ENCODE results near the gene MED13L.
"Not testable (repeated sequence)": the region's sequence is repeated elsewhere in the genome, so short reads cannot be mapped to it uniquely, and the experiment has no call there.

MED13L gene

DNA sequence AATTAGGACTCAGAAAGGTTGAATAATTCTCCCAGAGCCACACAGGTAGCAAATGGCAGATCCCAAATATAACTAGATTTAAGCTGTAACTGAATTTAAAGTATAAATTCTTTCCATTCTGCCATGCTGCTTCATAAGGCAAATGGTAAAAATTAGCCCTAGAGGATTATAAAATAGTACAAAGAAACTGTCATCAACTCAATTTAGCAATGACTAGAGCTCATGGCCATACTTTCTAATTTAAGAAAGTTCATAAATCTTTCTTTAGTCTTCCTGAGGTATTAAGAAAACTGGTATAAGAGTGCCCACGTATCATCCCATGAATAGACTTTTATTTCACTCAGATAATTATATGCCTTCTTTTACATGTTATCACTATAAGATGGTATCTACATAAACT lies 34.8 kb downstream of the MED13L start:
- Histone ChIP-seq H3K4me1 (ENCODE audit: control insufficient read depth, low read depth, low read length) (no peaks in the 10 kb centered on the region), H3K27me3 (ENCODE audit: insufficient read depth, low read length, poor library complexity) (no peaks in the 10 kb centered on the region), H3K27ac (ENCODE audit: low read depth, low read length) (no peak overlapping the region), H3K4me3 (ENCODE audit: low read length) (no peak overlapping the region), H3K56ac (ENCODE audit: low read length) (no peak overlapping the region), H3K18ac (ENCODE audit: low read length) (no peak overlapping the region), H3K23ac (ENCODE audit: low read length) (no peak overlapping the region), H3K79me1 (ENCODE audit: low read length) (peaks cover 4% of the 10 kb centered on the region), H3K79me2 (ENCODE audit: control insufficient read depth, insufficient read depth, low read length) (peaks cover 62% of the 10 kb centered on the region), H2BK15ac (replicated peaks; ENCODE audit: low read depth) (no peak overlapping the region), H3K36me3 (ENCODE audit: control insufficient read depth, insufficient read depth, low read length) (no peaks in the 10 kb centered on the region), H2BK5ac (ENCODE audit: low read length) (no peak overlapping the region), H3K4me2 (ENCODE audit: low read length) (no peak overlapping the region), H4K8ac (ENCODE audit: low read depth, low read length) (no peak overlapping the region), H2AK5ac (ENCODE audit: low read length) (no peak overlapping the region), H4K5ac (ENCODE audit: low read length) (no peak overlapping the region), H3K4ac (ENCODE audit: low read depth, low read length) (no peak overlapping the region), H3K9ac (ENCODE audit: low read length) (no peak overlapping the region), H2BK120ac (ENCODE audit: low read depth, low read length) (no peak overlapping the region)
- no CpG with 5 or more reads among the region's 1 CpG for WGBS (ENCODE audit: extremely low coverage, insufficient coverage, low lambda C conversion rate)
- DNase-seq = no peak

DNA sequence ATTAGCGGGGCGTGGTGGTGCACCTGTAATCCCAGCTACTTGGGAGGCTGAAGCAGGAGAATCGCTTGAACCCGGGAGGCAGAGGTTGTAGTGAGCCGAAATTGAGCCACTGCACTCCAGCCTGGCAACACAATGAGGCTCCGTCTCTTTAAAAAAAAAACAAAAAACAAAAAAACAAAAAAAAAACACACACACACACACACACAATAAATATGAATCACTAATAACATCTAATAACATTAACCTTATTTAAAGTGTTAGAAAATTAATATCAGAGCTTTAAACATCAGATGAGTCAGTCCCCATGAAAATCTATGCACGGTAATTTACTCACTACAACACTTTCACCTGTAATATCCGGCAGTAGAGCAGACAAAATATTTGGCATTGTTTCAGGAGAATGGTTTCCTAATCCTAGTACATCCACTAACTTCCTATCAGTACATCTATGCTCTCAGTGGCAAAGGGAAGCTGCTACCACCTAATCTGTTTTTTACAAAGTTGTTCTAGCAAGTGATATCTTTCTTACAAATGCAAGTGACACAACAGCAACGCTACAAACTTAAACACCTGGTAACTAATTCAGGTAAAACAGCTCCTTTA lies 36.2 kb downstream of the MED13L start:
- H3K4me3 ChIP-seq (ENCODE audit: low read length) = no peak overlapping the region
- H2BK120ac ChIP-seq (ENCODE audit: low read depth, low read length) = no peak overlapping the region
- H2AK5ac ChIP-seq (ENCODE audit: low read length) = no peak overlapping the region
- no peak overlapping the region for H4K8ac ChIP-seq (ENCODE audit: low read depth, low read length)
- no peaks in the 10 kb centered on the region for H3K4me1 ChIP-seq (ENCODE audit: control insufficient read depth, low read depth, low read length)
- peaks cover 4% of the 10 kb centered on the region for H3K79me1 ChIP-seq (ENCODE audit: low read length)
- no peak overlapping the region for H3K56ac ChIP-seq (ENCODE audit: low read length)
- peaks cover 63% of the 10 kb centered on the region for H3K79me2 ChIP-seq (ENCODE audit: control insufficient read depth, insufficient read depth, low read length)
- no CpG with 5 or more reads among the region's 9 CpGs for WGBS (ENCODE audit: extremely low coverage, insufficient coverage, low lambda C conversion rate)
- no peak overlapping the region for H3K27ac ChIP-seq (ENCODE audit: low read depth, low read length)
- H4K5ac ChIP-seq (ENCODE audit: low read length) = no peak overlapping the region
- H3K4ac ChIP-seq (ENCODE audit: low read depth, low read length) = no peak overlapping the region
- no peak overlapping the region for H3K18ac ChIP-seq (ENCODE audit: low read length)
- no peak overlapping the region for H3K23ac ChIP-seq (ENCODE audit: low read length)
- no peak overlapping the region for H2BK15ac ChIP-seq (replicated peaks; ENCODE audit: low read depth)
- no peak overlapping the region for H3K4me2 ChIP-seq (ENCODE audit: low read length)
- H3K9ac ChIP-seq (ENCODE audit: low read length) = no peak overlapping the region
- H3K27me3 ChIP-seq (ENCODE audit: insufficient read depth, low read length, poor library complexity) = no peaks in the 10 kb centered on the region
- no peak overlapping the region for H2BK5ac ChIP-seq (ENCODE audit: low read length)
- H3K36me3 ChIP-seq (ENCODE audit: control insufficient read depth, insufficient read depth, low read length) = no peaks in the 10 kb centered on the region
- DNase-seq = no peak

DNA sequence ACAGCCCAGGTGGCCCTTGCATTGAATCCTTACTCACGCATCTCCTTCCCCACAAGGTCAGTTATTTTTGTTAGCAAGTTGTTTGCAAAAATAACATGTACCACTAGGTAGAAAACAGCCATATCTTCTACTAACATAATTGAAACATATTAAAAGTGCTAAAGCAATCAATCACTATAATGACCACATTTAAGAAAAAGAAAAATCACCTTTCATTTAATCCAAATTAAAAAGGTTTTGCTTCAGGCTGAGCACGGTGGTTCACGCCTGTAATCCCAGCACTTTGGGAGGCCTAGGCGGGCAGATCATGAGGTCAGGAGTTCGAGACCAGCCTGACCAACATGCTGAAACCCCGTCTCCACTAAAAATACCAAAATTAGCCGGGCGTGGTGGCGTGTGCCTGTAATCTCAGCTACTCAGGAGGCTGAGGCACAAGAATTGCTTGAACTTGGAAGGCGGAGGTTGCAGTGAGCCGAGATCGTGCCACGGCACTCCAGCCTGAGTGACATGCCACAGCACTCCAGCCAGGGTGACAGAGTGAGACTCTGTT lies 38.8 kb downstream of the MED13L start:
- H3K4me3 ChIP-seq (ENCODE audit: low read length); H3K56ac ChIP-seq (ENCODE audit: low read length); H3K9ac ChIP-seq (ENCODE audit: low read length); H3K23ac ChIP-seq (ENCODE audit: low read length); H4K5ac ChIP-seq (ENCODE audit: low read length); H3K27me3 ChIP-seq (ENCODE audit: insufficient read depth, low read length, poor library complexity); H3K4me1 ChIP-seq (ENCODE audit: control insufficient read depth, low read depth, low read length); H2BK120ac ChIP-seq (ENCODE audit: low read depth, low read length); H2BK15ac ChIP-seq (replicated peaks; ENCODE audit: low read depth); H3K4ac ChIP-seq (ENCODE audit: low read depth, low read length); H3K18ac ChIP-seq (ENCODE audit: low read length); DNase-seq; H2BK5ac ChIP-seq (ENCODE audit: low read length); H2AK5ac ChIP-seq (ENCODE audit: low read length); H3K4me2 ChIP-seq (ENCODE audit: low read length); H3K27ac ChIP-seq (ENCODE audit: low read depth, low read length); H3K36me3 ChIP-seq (ENCODE audit: control insufficient read depth, insufficient read depth, low read length); H3K79me1 ChIP-seq (ENCODE audit: low read length); H4K8ac ChIP-seq (ENCODE audit: low read depth, low read length): not testable (repeated sequence)
- H3K79me2 ChIP-seq (ENCODE audit: control insufficient read depth, insufficient read depth, low read length) = peaks cover 52% of the 10 kb centered on the region
- WGBS (ENCODE audit: extremely low coverage, insufficient coverage, low lambda C conversion rate) = no CpG with 5 or more reads among the region's 13 CpGs

DNA sequence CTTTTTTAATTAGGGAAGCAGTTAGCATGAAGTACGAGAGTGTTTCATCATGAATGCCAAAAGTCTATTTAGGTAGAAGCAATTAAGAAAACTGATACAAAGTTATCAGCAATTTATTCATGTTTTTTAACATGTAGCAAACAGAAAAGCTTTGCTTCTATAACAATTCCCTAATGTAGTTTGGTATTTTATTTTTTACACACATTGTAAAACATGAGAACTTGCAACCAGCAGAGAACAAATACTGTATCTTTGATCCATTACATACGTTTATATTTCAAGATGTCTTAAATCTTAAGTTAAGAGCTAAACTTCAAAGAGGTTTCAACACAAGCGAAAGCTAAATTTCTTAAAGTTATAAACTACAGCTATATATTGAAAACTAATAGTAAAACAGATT lies 39.3 kb downstream of the MED13L start:
- Histone ChIP-seq H3K56ac (ENCODE audit: low read length) (no peak overlapping the region), H4K8ac (ENCODE audit: low read depth, low read length) (no peak overlapping the region), H3K18ac (ENCODE audit: low read length) (no peak overlapping the region), H2BK15ac (replicated peaks; ENCODE audit: low read depth) (no peak overlapping the region), H3K79me2 (ENCODE audit: control insufficient read depth, insufficient read depth, low read length) (peaks cover 51% of the 10 kb centered on the region), H2BK5ac (ENCODE audit: low read length) (no peak overlapping the region), H2AK5ac (ENCODE audit: low read length) (no peak overlapping the region), H3K23ac (ENCODE audit: low read length) (no peak overlapping the region), H3K4me2 (ENCODE audit: low read length) (no peak overlapping the region), H3K79me1 (ENCODE audit: low read length) (peaks cover 2% of the 10 kb centered on the region), H3K9ac (ENCODE audit: low read length) (no peak overlapping the region), H3K27ac (ENCODE audit: low read depth, low read length) (no peak overlapping the region), H2BK120ac (ENCODE audit: low read depth, low read length) (no peak overlapping the region), H3K4me1 (ENCODE audit: control insufficient read depth, low read depth, low read length) (no peaks in the 10 kb centered on the region), H3K27me3 (ENCODE audit: insufficient read depth, low read length, poor library complexity) (no peaks in the 10 kb centered on the region), H4K5ac (ENCODE audit: low read length) (no peak overlapping the region), H3K4ac (ENCODE audit: low read depth, low read length) (no peak overlapping the region), H3K4me3 (ENCODE audit: low read length) (no peak overlapping the region), H3K36me3 (ENCODE audit: control insufficient read depth, insufficient read depth, low read length) (no peaks in the 10 kb centered on the region)
- DNase-seq = no peak
- no CpG with 5 or more reads among the region's 3 CpGs for WGBS (ENCODE audit: extremely low coverage, insufficient coverage, low lambda C conversion rate)

DNA sequence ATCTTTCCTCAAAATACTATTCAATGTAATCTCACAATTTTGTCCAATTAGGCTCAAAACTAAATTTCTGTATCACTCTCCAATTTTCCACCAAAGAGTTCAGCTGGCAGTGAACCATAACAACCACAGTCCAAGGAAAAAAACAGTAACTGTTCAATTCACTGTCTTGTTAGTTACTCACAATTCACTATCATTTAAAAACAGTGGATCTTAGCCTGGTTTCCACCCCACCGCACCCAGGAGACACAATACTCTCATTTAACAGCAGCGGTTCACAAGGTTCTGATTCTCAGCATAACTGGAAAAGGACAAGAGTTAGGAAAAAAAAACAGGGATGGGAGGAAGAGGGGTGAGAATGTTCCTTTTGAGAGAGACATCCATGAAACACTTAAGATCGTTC lies 40.5 kb downstream of the MED13L start:
- no peak overlapping the region for H2BK15ac ChIP-seq (replicated peaks; ENCODE audit: low read depth)
- no peak overlapping the region for H3K27ac ChIP-seq (ENCODE audit: low read depth, low read length)
- H3K18ac ChIP-seq (ENCODE audit: low read length) = no peak overlapping the region
- no peak overlapping the region for H3K4me3 ChIP-seq (ENCODE audit: low read length)
- no peak overlapping the region for H2BK120ac ChIP-seq (ENCODE audit: low read depth, low read length)
- peaks cover 47% of the 10 kb centered on the region for H3K79me2 ChIP-seq (ENCODE audit: control insufficient read depth, insufficient read depth, low read length)
- H3K27me3 ChIP-seq (ENCODE audit: insufficient read depth, low read length, poor library complexity) = no peaks in the 10 kb centered on the region
- H2BK5ac ChIP-seq (ENCODE audit: low read length) = no peak overlapping the region
- H2AK5ac ChIP-seq (ENCODE audit: low read length) = no peak overlapping the region
- no peaks in the 10 kb centered on the region for H3K36me3 ChIP-seq (ENCODE audit: control insufficient read depth, insufficient read depth, low read length)
- peaks cover 5% of the 10 kb centered on the region for H3K79me1 ChIP-seq (ENCODE audit: low read length)
- H3K23ac ChIP-seq (ENCODE audit: low read length) = no peak overlapping the region
- no peak for DNase-seq
- H3K4ac ChIP-seq (ENCODE audit: low read depth, low read length) = no peak overlapping the region
- no peak overlapping the region for H3K9ac ChIP-seq (ENCODE audit: low read length)
- H3K4me1 ChIP-seq (ENCODE audit: control insufficient read depth, low read depth, low read length) = no peaks in the 10 kb centered on the region
- no CpG with 5 or more reads among the region's 3 CpGs for WGBS (ENCODE audit: extremely low coverage, insufficient coverage, low lambda C conversion rate)
- no peak overlapping the region for H4K5ac ChIP-seq (ENCODE audit: low read length)
- no peak overlapping the region for H3K56ac ChIP-seq (ENCODE audit: low read length)
- H3K4me2 ChIP-seq (ENCODE audit: low read length) = no peak overlapping the region
- no peak overlapping the region for H4K8ac ChIP-seq (ENCODE audit: low read depth, low read length)

DNA sequence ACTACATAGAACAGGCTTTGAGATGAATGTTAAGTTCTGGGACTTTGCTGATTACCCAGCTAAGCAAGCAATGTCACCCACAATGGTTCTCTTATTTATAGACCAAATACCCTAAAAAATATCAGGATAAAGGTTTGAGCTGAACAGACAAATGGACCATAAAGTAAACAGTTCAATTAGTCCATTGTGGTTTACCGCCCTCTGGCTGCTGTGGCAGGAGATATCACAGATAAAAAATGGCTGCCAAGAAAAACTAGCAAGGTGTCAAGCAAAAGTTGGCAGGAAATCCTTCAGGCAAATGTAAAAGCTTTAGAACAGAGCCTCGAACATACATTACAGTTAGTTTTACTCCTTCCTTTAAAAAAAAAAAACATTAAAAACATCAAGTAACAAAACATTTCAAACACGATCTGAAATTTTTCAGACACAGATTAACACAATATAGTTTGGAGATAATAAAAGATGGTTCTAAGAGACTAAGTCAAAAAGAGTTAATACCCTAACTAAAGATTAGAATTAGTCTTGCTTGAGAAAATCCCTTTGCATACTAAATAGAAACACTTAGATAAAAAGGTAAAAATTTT lies 41.3 kb downstream of the MED13L start:
- Histone ChIP-seq H3K4me3 (ENCODE audit: low read length) (no peak overlapping the region), H3K36me3 (ENCODE audit: control insufficient read depth, insufficient read depth, low read length) (no peaks in the 10 kb centered on the region), H3K79me1 (ENCODE audit: low read length) (peaks cover 5% of the 10 kb centered on the region), H3K79me2 (ENCODE audit: control insufficient read depth, insufficient read depth, low read length) (peaks cover 42% of the 10 kb centered on the region), H3K27ac (ENCODE audit: low read depth, low read length) (no peak overlapping the region), H4K5ac (ENCODE audit: low read length) (no peak overlapping the region), H2BK120ac (ENCODE audit: low read depth, low read length) (no peak overlapping the region), H3K4ac (ENCODE audit: low read depth, low read length) (no peak overlapping the region), H4K8ac (ENCODE audit: low read depth, low read length) (no peak overlapping the region), H2BK15ac (replicated peaks; ENCODE audit: low read depth) (no peak overlapping the region), H3K9ac (ENCODE audit: low read length) (no peak overlapping the region), H3K56ac (ENCODE audit: low read length) (no peak overlapping the region), H2AK5ac (ENCODE audit: low read length) (no peak overlapping the region), H3K4me2 (ENCODE audit: low read length) (no peak overlapping the region), H3K27me3 (ENCODE audit: insufficient read depth, low read length, poor library complexity) (no peaks in the 10 kb centered on the region), H3K4me1 (ENCODE audit: control insufficient read depth, low read depth, low read length) (no peaks in the 10 kb centered on the region), H3K18ac (ENCODE audit: low read length) (no peak overlapping the region), H3K23ac (ENCODE audit: low read length) (no peak overlapping the region), H2BK5ac (ENCODE audit: low read length) (no peak overlapping the region)
- DNase-seq = peak; percentile 70
- WGBS (ENCODE audit: extremely low coverage, insufficient coverage, low lambda C conversion rate) = no CpG with 5 or more reads among the region's 3 CpGs
